SK-MEL-5 (cell line): ENCODE measurements around the gene RCAN1. TPM values are rescaled to one million over a fixed set of nuclear protein-coding genes. Genes with fewer than 3 reads are reported as not detected.

Experiments
- DNase-seq: peaks from one replicate; pipeline ENCODE4 v3.0.0-alpha.2; 2016; ENCODE audit warnings: low read depth, low spot score
- in situ Hi-C: cut with HindIII; loops from 2 replicates; pipeline ENCODE4 v1.10.0; 2016; ENCODE audit warnings: low sequenced_read_pairs, high pct_unique_total_duplicates, low pct_unique_long_range_greater_than_20kb
- total RNA-seq: library from RNA; depleted of rRNA; stranded (reverse); fragments of >200 nt; shearing (Covaris generic); gene quantifications from 2 replicates; pipeline ENCODE4 v1.2.3, GENCODE V29; 2014

Gene RCAN1
- total RNA-seq, 1 experiment from 2014 or later: 55.0 TPM

GRCh38 chr21:34535886-34536285 lies 79.0 kb downstream of the RCAN1 start:
- in situ Hi-C loops: no loop called here
- no peak for DNase-seq

- in situ Hi-C loops: no loop called here
- DNase-seq: peak; percentile 73
Observed at GRCh38 chr21:34534522-34534921, 80.4 kb downstream of the RCAN1 start.

GRCh38 chr21:34533938-34534337 lies 81.0 kb downstream of the RCAN1 start:
- in situ Hi-C loops: no loop called here
- no peak for DNase-seq

GRCh38 chr21:34531399-34531798 lies 83.5 kb downstream of the RCAN1 start:
- in situ Hi-C loops: no loop called here

GRCh38 chr21:34530261-34530660 lies 84.7 kb downstream of the RCAN1 start:
- in situ Hi-C loops: no loop called here
- no peak for DNase-seq

More at GRCh38 chr21:34531399-34531798, 83.5 kb downstream of the RCAN1 start:
- DNase-seq: no peak

- no peak for DNase-seq
- in situ Hi-C loops: no loop called here
Observed at GRCh38 chr21:34528131-34528561, 86.8 kb downstream of the RCAN1 start.

GRCh38 chr21:34526618-34527290 lies 88.2 kb downstream of the RCAN1 start:
- DNase-seq: peak; percentile 96
- in situ Hi-C loops: no loop called here

- no peak for DNase-seq
- in situ Hi-C loops: no loop called here
Observed at GRCh38 chr21:34526241-34526617, 88.7 kb downstream of the RCAN1 start.

- in situ Hi-C loops: no loop called here
- DNase-seq: no peak
Observed at GRCh38 chr21:34524646-34525601, 90.0 kb downstream of the RCAN1 start.

GRCh38 chr21:34523019-34523555 lies 91.8 kb downstream of the RCAN1 start:
- in situ Hi-C loops: no loop called here
- no peak for DNase-seq

GRCh38 chr21:34522284-34522683 lies 92.6 kb downstream of the RCAN1 start:
- in situ Hi-C loops: no loop called here
- DNase-seq: no peak

- in situ Hi-C loops: no loop called here
- no peak for DNase-seq
Observed at GRCh38 chr21:34521561-34521960, 93.4 kb downstream of the RCAN1 start.

- no peak for DNase-seq
- in situ Hi-C loops: no loop called here
Observed at GRCh38 chr21:34520764-34521508, 94.0 kb downstream of the RCAN1 start.

- in situ Hi-C loops: no loop called here
- no peak for DNase-seq
Observed at GRCh38 chr21:34520281-34520680, 94.6 kb downstream of the RCAN1 start.

- in situ Hi-C loops: no loop called here
- no peak for DNase-seq
Observed at GRCh38 chr21:34519694-34520093, 95.2 kb downstream of the RCAN1 start.

GRCh38 chr21:34519016-34519415 lies 95.9 kb downstream of the RCAN1 start:
- in situ Hi-C loops: no loop called here
- DNase-seq: no peak

GRCh38 chr21:34518301-34518700 lies 96.6 kb downstream of the RCAN1 start:
- DNase-seq: no peak
- in situ Hi-C loops: no loop called here
